ENCODE results near the gene ADGRD2. TPM values are rescaled to one million over a fixed set of nuclear protein-coding genes. Genes with fewer than 3 reads are reported as not detected.

Gene ADGRD2
- total and polyA plus RNA-seq, 2 of the 13 experiments (the other 11 are each of a cell fraction or from before 2014, with no cell fraction given) = not detected

- TF ChIP-seq TAF1 (CRISPR knock-in tag; IDR thresholded peaks at IDR 0.05) (peak; percentile 79; the same call in 1 of the 2 replicates), PATZ1 (CRISPR knock-in tag; IDR thresholded peaks at IDR 0.05) (peak; percentile 57), PBX2 (CRISPR knock-in tag; IDR thresholded peaks at IDR 0.05) (no peak), PREB (CRISPR knock-in tag; IDR thresholded peaks at IDR 0.05) (no peak), ATRX (CRISPR knock-in tag; IDR thresholded peaks at IDR 0.05; ENCODE audit: borderline replicate concordance) (no peak), ZBTB38 (CRISPR knock-in tag; IDR thresholded peaks at IDR 0.05) (peak; percentile 16; the same call in 1 of the 2 replicates), ZNF253 (CRISPR knock-in tag; IDR thresholded peaks at IDR 0.05; ENCODE audit: borderline replicate concordance) (no peak), HNF1B (CRISPR knock-in tag; IDR thresholded peaks at IDR 0.05) (peak; percentile 51), IKZF1 (IDR thresholded peaks at IDR 0.05) (no peak), TP53 (CRISPR knock-in tag; conservative IDR thresholded peaks at IDR 0.05) (no peak), TMF1 (CRISPR knock-in tag; IDR thresholded peaks at IDR 0.05; ENCODE audit: low read depth) (no peak), ZNF562 (CRISPR knock-in tag; IDR thresholded peaks at IDR 0.05; ENCODE audit: borderline replicate concordance) (no peak), AGO2 (optimal IDR thresholded peaks at IDR 0.05; ENCODE audit: low read depth, low read length) (peak; percentile 64)
- TF ChIP-seq, protein P1, sequence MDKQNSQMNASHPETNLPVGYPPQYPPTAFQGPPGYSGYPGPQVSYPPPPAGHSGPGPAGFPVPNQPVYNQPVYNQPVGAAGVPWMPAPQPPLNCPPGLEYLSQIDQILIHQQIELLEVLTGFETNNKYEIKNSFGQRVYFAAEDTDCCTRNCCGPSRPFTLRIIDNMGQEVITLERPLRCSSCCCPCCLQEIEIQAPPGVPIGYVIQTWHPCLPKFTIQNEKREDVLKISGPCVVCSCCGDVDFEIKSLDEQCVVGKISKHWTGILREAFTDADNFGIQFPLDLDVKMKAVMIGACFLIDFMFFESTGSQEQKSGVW (CRISPR knock-in tag; IDR thresholded peaks at IDR 0.05; ENCODE audit: borderline replicate concordance) = no peak
- TF ChIP-seq, protein P2, sequence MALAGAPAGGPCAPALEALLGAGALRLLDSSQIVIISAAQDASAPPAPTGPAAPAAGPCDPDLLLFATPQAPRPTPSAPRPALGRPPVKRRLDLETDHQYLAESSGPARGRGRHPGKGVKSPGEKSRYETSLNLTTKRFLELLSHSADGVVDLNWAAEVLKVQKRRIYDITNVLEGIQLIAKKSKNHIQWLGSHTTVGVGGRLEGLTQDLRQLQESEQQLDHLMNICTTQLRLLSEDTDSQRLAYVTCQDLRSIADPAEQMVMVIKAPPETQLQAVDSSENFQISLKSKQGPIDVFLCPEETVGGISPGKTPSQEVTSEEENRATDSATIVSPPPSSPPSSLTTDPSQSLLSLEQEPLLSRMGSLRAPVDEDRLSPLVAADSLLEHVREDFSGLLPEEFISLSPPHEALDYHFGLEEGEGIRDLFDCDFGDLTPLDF (CRISPR knock-in tag; IDR thresholded peaks at IDR 0.05) = no peak; the same call in 1 of the 2 replicates
These were observed 35.0 kb upstream of the ADGRD2 start, which contains the start of gene PSMB7 (continued) for GRCh38 chr9:124415102-124415851.

Measured in HepG2 (cell line).